GM18499 (cell line): ENCODE results near the gene RABGAP1L.
A peak's percentile ranks its signal among the peaks of the same experiment; 100 is the strongest.
"Not testable (repeated sequence)": the region's sequence is repeated elsewhere in the genome, so short reads cannot be mapped to it uniquely, and the experiment has no call there.

Source experiments
- ATAC-seq: cut with Tn5 transposase; IDR thresholded peaks from one replicate; pipeline ENCODE4 v1.9.1; 2021; ENCODE audit warnings: moderate number of reproducible peaks; ENCODE audit not compliant: insufficient read depth, unreplicated experiment

The RABGAP1L gene

GRCh38 chr1:174153085-174153824 lies 6.1 kb upstream of the RABGAP1L start:
- peak; percentile 33 for ATAC-seq

- no peak for ATAC-seq
Measured at GRCh38 chr1:174153825-174154107, 5.6 kb upstream of the RABGAP1L start.

GRCh38 chr1:174156437-174156836 lies 2.9 kb upstream of the RABGAP1L start:
- ATAC-seq = no peak

GRCh38 chr1:174157157-174157806 lies 2.0 kb upstream of the RABGAP1L start:
- ATAC-seq = peak; percentile 34

- no peak for ATAC-seq
Measured at GRCh38 chr1:174158767-174159251, 511 bp upstream of the RABGAP1L start.

GRCh38 chr1:174160109-174160473 lies 771 bp downstream of the RABGAP1L start:
- ATAC-seq = no peak

- ATAC-seq = no peak
Measured at GRCh38 chr1:174160603-174161002, 1.3 kb downstream of the RABGAP1L start.

GRCh38 chr1:174161813-174162212 lies 2.5 kb downstream of the RABGAP1L start:
- ATAC-seq = no peak

- no peak for ATAC-seq
Measured at GRCh38 chr1:174164826-174165225, 5.5 kb downstream of the RABGAP1L start.

GRCh38 chr1:174165471-174166137 lies 6.3 kb downstream of the RABGAP1L start:
- ATAC-seq = no peak

- ATAC-seq = no peak
Measured at GRCh38 chr1:174166530-174167264, 7.4 kb downstream of the RABGAP1L start.

GRCh38 chr1:174167265-174167803 lies 8.0 kb downstream of the RABGAP1L start:
- no peak for ATAC-seq

GRCh38 chr1:174169342-174169741 lies 10.0 kb downstream of the RABGAP1L start:
- no peak for ATAC-seq

- no peak for ATAC-seq
Measured at GRCh38 chr1:174171073-174171472, 11.8 kb downstream of the RABGAP1L start.

- ATAC-seq = no peak
Measured at GRCh38 chr1:174174461-174175329, 15.4 kb downstream of the RABGAP1L start.

- ATAC-seq = not testable (repeated sequence)
Measured at GRCh38 chr1:174178459-174178858, 19.1 kb downstream of the RABGAP1L start.

GRCh38 chr1:174189428-174190062 lies 30.2 kb downstream of the RABGAP1L start:
- no peak for ATAC-seq

GRCh38 chr1:174190691-174191199 lies 31.4 kb downstream of the RABGAP1L start:
- ATAC-seq = no peak

- no peak for ATAC-seq
Measured at GRCh38 chr1:174191349-174191862, 32.1 kb downstream of the RABGAP1L start.
